ENCODE data around the gene ARHGAP10. TPM values are rescaled to one million over a fixed set of nuclear protein-coding genes. Genes with fewer than 3 reads are reported as not detected.

The ARHGAP10 gene
- total and polyA plus RNA-seq, 3 donors from 2014 or later = 17.4 to 108 (median 83.5) TPM

DNA sequence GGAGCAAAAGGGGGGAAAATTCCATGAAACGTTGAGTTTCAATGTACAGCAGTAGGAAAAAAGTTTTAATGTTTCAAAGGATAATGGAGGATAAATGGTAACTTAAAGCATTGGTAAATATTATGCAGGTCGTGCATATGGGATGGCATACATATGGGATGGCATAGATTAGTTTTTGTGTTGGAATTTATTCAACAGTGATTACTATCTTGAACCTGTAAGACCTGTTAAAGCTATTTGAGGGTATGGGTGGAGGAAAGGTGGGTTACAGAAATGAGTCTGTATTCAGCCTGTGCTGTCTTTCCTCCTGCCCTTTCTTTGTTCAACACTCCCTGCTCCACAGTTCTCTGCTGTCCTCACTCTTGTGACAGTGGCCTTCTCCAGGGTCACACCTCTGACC, 54.6 kb downstream of the ARHGAP10 start:
- H3K27ac ChIP-seq = no peak overlapping the region
- intact Hi-C loops (cut with DNase I; ENCODE audit: low total_unique reads) = no loop called here
- 66 to 73% methylated on average over 2 of the region's 2 CpGs for WGBS, 2 donors
- no peak for DNase-seq
- peaks cover 20% of the 10 kb centered on the region for H3K4me1 ChIP-seq
- no peaks in the 10 kb centered on the region for H3K27me3 ChIP-seq
- no peak for TF ChIP-seq POLR2A (IDR thresholded peaks at IDR 0.05)
- TF ChIP-seq, protein P1, sequence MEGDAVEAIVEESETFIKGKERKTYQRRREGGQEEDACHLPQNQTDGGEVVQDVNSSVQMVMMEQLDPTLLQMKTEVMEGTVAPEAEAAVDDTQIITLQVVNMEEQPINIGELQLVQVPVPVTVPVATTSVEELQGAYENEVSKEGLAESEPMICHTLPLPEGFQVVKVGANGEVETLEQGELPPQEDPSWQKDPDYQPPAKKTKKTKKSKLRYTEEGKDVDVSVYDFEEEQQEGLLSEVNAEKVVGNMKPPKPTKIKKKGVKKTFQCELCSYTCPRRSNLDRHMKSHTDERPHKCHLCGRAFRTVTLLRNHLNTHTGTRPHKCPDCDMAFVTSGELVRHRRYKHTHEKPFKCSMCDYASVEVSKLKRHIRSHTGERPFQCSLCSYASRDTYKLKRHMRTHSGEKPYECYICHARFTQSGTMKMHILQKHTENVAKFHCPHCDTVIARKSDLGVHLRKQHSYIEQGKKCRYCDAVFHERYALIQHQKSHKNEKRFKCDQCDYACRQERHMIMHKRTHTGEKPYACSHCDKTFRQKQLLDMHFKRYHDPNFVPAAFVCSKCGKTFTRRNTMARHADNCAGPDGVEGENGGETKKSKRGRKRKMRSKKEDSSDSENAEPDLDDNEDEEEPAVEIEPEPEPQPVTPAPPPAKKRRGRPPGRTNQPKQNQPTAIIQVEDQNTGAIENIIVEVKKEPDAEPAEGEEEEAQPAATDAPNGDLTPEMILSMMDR (IDR thresholded peaks at IDR 0.05) = no peak
- no peaks in the 10 kb centered on the region for H3K9me3 ChIP-seq
- no peak overlapping the region for H3K4me3 ChIP-seq
- H3K36me3 ChIP-seq (ENCODE audit: low read depth, missing control alignments) = no peaks in the 10 kb centered on the region

DNA sequence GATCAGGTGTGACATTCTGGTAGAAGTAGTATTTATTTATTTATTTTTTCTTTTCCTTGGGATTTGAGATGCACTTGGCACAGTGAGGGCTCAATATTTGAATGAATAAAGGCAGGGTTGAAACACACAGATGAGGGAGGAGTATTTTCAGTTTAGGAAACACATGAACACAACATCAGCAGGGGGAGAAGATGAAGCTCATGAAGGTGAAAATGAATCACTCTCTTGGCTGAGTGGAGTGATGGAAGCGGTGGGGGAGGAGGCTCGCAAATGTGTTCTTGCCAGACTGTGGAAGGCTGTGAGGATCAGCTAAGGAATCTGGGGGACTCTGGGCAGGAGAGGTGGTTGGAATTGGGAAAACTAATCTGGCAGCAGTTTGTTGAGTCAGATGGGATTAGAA, 55.3 kb downstream of the ARHGAP10 start:
- no peak for DNase-seq
- Histone ChIP-seq H3K9me3 (no peaks in the 10 kb centered on the region), H3K4me1 (peaks cover 20% of the 10 kb centered on the region), H3K27ac (peak overlapping the region in 1 of 2 donors; percentile 3), H3K27me3 (no peaks in the 10 kb centered on the region), H3K4me3 (no peak overlapping the region), H3K36me3 (ENCODE audit: low read depth, missing control alignments) (no peaks in the 10 kb centered on the region)
- TF ChIP-seq POLR2A (IDR thresholded peaks at IDR 0.05) = no peak
- TF ChIP-seq, protein P1 (IDR thresholded peaks at IDR 0.05) = no peak
- 72 to 95% methylated on average over 2 of the region's 2 CpGs for WGBS, 2 donors
- intact Hi-C loops (cut with DNase I; ENCODE audit: low total_unique reads) = no loop called here

DNA sequence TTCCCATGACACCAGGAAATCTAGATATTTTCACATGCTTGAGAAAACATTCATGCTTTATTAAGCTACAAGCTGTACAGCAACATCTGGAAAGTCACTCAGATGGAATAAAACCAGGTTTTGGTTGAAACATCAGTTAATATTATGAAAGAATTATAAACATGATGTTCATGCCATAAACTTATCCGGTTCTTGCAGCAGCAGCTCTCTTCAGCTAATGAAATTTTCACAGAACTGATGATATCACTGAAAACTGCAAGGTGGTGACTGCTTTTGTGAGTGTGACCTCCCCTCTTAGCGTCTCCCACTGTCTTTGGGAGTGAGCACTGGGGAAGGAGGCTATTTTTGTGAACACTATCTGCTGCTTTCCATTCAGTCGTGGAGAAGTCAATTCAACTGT, 56.9 kb downstream of the ARHGAP10 start:
- intact Hi-C loops (cut with DNase I; ENCODE audit: low total_unique reads) = no loop called here
- no peak overlapping the region for H3K4me3 ChIP-seq
- H3K27me3 ChIP-seq = no peaks in the 10 kb centered on the region
- H3K9me3 ChIP-seq = no peaks in the 10 kb centered on the region
- H3K4me1 ChIP-seq = peaks cover 30% of the 10 kb centered on the region
- TF ChIP-seq, protein P1 (IDR thresholded peaks at IDR 0.05) = no peak
- TF ChIP-seq POLR2A (IDR thresholded peaks at IDR 0.05) = no peak
- 38 to 57% methylated on average over 3 of the region's 3 CpGs for WGBS, 2 donors
- H3K27ac ChIP-seq = peak overlapping the region in 1 of 2 donors; percentile 3
- H3K36me3 ChIP-seq (ENCODE audit: low read depth, missing control alignments) = no peaks in the 10 kb centered on the region
- DNase-seq = no peak

DNA sequence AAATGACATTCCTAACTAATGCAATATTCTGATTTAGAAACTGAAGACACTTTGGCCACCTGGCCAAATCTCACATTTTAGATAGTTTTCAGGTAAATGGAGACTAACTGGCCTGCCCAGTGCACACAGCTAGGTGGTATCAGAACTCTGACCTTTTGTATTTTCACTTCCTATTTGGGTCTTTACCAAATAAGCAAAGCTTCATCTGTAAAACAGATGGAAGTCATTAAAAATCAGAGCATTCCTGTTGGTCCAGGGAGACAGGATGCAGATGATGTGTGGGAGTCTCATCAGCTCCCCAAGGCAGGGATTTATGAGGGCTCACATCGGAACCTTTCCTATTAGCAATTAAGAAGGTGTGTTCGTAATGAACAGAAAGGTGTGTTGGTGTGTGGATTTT, 57.7 kb downstream of the ARHGAP10 start:
- H3K4me3 ChIP-seq = no peak overlapping the region
- no peaks in the 10 kb centered on the region for H3K9me3 ChIP-seq
- H3K27ac ChIP-seq = peak overlapping the region in 1 of 2 donors; percentile 18
- no peaks in the 10 kb centered on the region for H3K36me3 ChIP-seq (ENCODE audit: low read depth, missing control alignments)
- WGBS, 2 donors = 50 to 67% methylated on average over 2 of the region's 2 CpGs
- no peak for DNase-seq
- peaks cover 34% of the 10 kb centered on the region for H3K4me1 ChIP-seq
- TF ChIP-seq, protein P1 (IDR thresholded peaks at IDR 0.05) = no peak
- no peak for TF ChIP-seq POLR2A (IDR thresholded peaks at IDR 0.05)
- no peaks in the 10 kb centered on the region for H3K27me3 ChIP-seq
- intact Hi-C loops (cut with DNase I; ENCODE audit: low total_unique reads) = no loop called here

DNA sequence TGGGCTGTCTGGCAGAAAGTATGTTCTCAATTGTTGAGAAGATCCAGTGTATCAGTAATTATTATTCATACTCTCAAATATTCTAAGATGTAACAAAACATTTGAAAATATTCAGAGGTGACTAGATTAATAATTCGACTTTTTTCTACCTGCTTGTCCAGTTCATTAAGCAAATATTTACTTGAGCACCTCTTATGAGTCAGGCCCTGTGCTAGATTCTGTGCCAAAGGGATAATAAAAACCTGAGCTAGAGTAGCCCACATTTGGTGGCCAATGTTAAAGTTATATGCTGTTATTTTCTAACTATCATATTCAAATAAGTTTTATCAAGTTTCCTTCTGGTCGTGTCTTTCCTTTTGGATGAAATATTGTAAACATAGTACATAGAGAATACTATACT, 58.5 kb downstream of the ARHGAP10 start:
- Histone ChIP-seq H3K27ac (no peak overlapping the region), H3K4me3 (no peak overlapping the region), H3K27me3 (no peaks in the 10 kb centered on the region), H3K9me3 (no peaks in the 10 kb centered on the region), H3K4me1 (peaks cover 30% of the 10 kb centered on the region), H3K36me3 (ENCODE audit: low read depth, missing control alignments) (no peaks in the 10 kb centered on the region)
- no peak for TF ChIP-seq POLR2A (IDR thresholded peaks at IDR 0.05)
- TF ChIP-seq, protein P1 (IDR thresholded peaks at IDR 0.05) = no peak
- WGBS, 2 donors = 85 to 90% methylated on average over 2 of the region's 2 CpGs
- intact Hi-C loops (cut with DNase I; ENCODE audit: low total_unique reads) = no loop called here
- DNase-seq = no peak

Measured in testis (tissue), 3 donors.